ENCODE data around the gene SHCBP1.

SHCBP1 gene

DNA sequence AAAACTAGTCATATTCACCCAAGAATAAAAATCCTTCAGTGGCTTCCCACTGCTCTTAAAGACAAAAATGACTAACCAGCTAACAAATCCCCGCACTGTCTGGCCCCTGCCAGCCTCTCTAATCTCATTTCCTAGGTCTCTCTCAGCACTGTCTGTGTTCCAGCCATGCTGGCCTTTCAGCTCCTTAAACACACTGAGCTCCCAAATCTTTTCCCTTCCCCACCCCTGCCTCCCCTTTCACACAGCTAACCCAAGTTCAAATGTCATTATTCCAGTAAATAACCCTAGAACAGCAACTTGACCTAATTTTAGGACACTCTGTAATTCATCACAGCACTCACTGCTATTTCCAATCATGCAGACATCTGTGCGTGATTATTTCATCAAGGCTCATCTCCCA lies 7.8 kb downstream of the SHCBP1 start:
- no peak for DNase-seq

GRCh38 chr16:46612121-46612520 lies 9.1 kb downstream of the SHCBP1 start:
- no peak for DNase-seq

GRCh38 chr16:46607529-46607928 lies 13.7 kb downstream of the SHCBP1 start:
- peak; percentile 81 for DNase-seq

DNA sequence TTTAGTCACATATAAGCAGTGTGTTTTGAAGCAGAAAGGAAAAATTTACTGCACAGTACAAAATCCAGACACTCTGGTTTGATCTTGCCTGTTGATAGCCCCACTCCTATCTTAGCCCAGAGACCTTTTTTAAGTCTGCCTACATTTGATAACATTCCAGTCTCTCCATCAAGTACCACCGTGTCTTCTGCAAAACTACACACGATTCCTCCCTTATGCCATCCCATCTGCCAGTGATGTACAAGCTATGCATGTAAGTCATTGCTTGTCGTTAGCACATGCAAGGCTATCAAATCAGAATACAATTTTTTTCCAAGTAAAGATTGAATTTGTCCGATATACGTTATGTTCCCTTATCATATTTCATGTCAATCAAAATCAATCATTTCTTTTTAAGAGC lies 14.9 kb downstream of the SHCBP1 start:
- DNase-seq: no peak

DNA sequence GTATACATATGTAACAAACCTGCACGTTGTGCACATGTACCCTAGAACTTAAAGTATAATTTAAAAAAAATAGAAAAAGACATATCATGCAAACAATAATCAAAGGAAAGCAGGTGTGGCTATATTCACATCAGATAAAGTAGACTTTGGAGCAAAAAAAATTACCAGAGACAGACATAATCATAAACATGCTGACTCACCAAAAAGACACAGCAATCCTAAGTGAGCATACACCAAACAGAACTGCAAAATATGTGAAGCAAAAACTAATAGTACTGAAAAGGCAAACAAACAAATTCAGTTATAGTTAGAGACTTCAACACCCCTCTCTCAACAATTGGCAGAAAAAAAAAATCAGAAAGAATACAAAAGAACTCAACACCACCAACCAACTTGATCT lies 29.9 kb downstream of the SHCBP1 start:
- no peak for DNase-seq

GRCh38 chr16:46586011-46586577 lies 35.1 kb downstream of the SHCBP1 start:
- no peak for DNase-seq

- peak; percentile 76 for DNase-seq
Measured at GRCh38 chr16:46583036-46583435, 38.1 kb downstream of the SHCBP1 start.

DNA sequence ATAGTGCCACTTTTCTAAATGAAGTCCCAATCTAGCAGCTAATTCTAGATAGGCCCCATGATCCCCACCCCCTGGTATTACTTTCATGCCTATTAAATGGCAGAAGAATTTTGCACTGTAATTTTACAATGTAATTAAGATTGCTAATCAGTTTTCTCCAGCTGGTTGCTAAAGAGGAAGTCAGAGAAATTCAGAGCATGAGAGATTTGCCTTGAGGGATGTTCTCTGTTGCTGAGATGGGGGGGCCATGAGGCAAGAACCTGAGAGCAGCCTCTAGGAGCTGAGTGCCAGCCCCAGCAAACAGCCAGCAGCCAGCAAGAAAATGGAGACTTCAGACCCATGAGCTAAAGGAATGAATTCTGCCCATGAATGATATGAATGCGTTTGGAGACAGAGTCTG lies 38.9 kb downstream of the SHCBP1 start:
- peak; percentile 87 for DNase-seq

- DNase-seq: no peak
Measured at GRCh38 chr16:46577988-46578579, 43.1 kb downstream of the SHCBP1 start.

DNA sequence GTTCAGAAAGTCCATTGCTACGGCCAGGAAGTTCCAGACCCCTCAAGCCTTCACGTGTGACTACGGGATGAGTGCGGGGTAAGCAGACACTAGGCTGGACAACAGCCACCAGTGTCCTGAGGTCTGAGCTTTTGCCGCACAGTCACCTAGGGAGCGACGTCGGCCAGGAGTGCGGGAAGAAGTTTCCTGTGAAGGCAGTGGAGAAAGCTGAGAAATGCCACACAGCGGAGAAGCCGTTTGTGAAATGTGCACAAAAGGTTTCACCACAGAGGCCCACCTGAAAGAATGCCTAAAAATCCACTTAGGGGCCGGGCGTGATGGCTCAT lies 47.4 kb downstream of the SHCBP1 start:
- no peak for DNase-seq

GRCh38 chr16:46573008-46573833 lies 48.0 kb downstream of the SHCBP1 start:
- DNase-seq: peak; percentile 32

GRCh38 chr16:46569231-46569735 lies 51.9 kb downstream of the SHCBP1 start:
- no peak for DNase-seq

DNA sequence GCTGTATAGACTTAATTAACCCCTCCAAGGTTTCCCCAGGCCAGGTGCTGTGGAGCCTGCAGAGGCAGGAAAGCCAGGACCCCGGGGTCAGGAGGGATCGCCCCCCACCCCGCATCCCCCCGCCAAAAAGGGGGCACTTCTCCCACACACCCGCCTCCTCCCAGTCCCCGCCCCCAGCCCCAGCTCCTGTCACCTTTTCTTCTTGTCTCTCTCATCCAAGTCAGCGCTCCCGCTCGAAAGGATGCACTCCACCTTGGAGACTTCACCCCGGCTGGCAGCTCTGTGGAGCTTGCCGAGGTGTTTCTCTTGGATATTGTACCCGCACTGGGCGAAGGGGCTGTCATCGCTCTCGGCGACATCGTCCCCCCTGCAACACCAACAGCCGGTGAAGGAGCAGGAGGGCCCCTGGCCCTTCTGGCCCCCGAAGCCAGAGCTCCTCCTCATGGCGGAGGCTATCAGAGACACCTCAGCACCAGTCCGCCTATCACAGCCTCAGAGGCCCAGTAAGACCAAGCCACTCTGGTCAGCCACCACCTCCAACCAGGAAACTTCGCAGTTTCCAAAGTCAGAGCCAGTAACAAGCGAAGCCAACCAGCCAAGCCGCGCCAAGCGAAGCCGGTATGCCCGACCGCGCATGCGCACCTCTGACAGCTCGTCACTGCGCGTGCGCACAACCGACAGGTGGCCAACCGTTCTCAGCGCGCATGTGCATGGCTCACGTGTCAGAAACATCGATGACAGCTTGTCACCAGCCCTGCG lies 52.5 kb downstream of the SHCBP1 start:
- no peak for DNase-seq

DNA sequence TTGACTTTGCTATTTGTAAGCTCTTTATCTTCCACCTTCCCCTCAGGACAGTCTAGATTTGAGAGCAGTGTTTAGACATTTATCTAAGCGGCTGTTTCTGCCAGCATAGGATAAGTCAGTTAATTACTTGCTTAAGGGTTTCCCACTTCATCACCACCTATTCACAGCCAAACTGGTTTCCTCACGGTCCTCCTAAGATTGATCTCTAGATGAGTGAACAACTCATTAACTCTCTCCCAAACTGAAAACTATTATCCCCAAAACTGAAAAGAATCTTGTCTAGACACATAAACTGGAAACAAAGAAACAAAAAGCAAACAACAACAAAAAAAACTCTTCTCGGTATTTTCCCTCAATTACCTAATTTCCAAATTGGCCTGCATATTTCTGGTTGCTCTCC lies 58.2 kb downstream of the SHCBP1 start:
- no peak for DNase-seq

- no peak for DNase-seq
Measured at GRCh38 chr16:46558018-46558417, 63.2 kb downstream of the SHCBP1 start.

GRCh38 chr16:46555951-46556350 lies 65.2 kb downstream of the SHCBP1 start:
- DNase-seq: no peak

GRCh38 chr16:46554435-46554834 lies 66.7 kb downstream of the SHCBP1 start:
- peak; percentile 87 for DNase-seq

DNA sequence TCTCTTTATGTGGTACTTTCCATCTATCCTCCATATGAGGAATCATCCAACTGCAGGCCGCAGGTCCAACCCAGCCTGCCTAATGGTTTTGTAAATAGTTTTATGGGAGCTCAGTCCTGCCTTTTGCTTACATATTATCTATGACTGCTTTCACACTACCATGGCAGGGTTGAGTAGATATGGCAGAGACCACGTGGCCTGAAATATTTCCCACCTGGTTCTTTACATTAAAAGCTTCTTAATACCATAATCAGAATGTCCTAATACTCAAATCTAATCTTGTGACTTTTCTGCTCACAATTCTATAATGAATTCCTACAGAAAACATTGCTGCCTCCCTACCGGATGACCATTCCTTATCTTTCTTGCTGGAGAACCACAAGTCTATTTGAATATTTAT lies 71.7 kb downstream of the SHCBP1 start:
- no peak for DNase-seq

All from hematopoietic multipotent progenitor cell treated with erythropoietin and hydrocortisone succinate and interleukin-3 and kit ligand, for 4 days (in vitro differentiated cells).